HG03442 (cell line): Measurements from ENCODE around the gene RFX7.

Source experiments
- ATAC-seq: cut with Tn5 transposase; IDR thresholded peaks from one replicate; pipeline ENCODE4 v1.9.1; 2021; ENCODE audit warnings: mild to moderate bottlenecking, moderate library complexity; ENCODE audit not compliant: unreplicated experiment

Gene RFX7

DNA sequence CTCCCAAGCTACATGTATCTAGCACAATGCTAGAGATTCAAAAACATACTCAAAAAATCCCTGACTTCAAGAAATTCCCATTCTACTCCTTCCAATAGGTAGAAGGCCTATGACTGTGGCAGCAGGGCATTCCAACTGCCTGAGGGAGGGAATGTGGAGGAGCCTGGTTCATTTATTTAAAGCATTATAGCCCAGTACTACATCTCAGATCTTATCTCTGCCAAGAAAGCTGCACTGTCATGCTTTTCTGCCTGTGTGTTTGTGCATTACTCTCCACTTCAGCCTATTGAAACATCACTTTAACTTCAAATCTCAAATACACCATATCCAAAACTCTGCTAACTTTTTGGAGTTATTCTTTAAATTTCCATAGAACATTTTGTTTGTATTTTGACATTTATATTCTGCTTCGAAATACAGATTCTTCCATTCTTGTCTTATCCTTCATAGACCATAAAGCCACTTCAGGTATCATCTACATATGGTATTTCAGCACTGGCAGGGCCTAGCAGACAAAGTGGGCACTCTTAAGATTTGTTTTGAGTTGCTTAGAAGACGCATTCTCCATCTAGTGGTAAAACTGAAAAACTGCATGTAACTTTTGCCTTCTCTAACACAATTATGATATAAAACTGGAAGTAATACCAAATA, 191.2 kb downstream of the RFX7 start:
- no peak for ATAC-seq

DNA sequence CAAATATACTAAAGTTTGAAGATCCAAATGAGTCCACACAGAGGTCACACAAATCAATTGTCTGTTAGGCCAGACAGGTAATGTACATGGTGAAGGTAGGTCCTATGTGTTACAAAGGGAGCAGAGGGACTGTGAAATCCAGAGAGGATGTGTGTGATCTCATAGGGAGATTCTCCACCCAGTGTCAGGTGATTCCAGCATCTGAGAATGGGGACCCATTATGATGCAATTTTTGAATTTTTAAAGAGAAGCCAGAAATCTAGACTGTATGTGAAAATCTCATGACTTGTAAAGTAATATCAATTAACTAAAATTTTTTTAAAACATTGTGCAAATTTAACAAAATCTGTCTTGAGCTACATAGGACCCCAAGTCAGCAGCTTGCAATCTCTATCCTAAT, 192.0 kb downstream of the RFX7 start:
- ATAC-seq, result no peak

DNA sequence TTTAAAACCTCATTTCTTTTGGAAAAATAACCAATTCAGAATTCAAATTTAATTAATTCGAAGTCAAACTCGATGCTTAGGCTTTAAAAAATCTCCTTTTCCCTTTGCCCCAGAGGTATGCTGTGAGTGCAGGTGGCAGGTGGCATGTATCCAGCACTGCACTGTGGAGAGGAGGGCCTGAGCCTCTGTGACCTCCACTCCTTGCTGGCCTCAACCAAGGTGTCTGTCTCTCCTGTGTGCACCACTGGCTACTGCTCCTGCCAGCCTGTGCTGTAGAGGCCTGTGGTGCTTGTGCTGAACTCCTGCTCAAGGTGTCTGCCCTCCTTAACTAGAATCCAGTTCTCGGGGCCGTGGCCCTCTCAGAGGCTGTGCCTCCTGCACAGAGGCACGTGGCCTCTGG, 194.1 kb downstream of the RFX7 start:
- ATAC-seq, result no peak

DNA sequence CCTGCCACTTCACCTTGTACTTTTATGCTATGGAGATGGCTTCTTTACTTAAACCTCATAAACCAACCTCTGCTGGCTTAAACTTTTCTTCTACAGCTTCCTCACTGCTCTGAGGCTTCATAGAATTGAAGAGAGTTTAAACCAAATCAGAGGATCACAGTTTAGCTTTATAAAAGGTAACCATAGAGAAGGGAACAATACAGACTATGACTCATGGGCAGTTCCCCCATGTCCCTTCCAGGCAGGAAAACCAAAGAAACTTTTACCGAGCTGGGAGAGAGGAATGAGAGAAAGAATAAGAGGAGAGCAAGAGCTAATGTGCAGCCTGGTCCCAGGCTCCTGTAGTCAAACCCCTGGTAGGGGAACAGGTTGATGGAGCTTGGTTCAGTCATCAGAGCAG, 196.3 kb downstream of the RFX7 start:
- ATAC-seq, result no peak

DNA sequence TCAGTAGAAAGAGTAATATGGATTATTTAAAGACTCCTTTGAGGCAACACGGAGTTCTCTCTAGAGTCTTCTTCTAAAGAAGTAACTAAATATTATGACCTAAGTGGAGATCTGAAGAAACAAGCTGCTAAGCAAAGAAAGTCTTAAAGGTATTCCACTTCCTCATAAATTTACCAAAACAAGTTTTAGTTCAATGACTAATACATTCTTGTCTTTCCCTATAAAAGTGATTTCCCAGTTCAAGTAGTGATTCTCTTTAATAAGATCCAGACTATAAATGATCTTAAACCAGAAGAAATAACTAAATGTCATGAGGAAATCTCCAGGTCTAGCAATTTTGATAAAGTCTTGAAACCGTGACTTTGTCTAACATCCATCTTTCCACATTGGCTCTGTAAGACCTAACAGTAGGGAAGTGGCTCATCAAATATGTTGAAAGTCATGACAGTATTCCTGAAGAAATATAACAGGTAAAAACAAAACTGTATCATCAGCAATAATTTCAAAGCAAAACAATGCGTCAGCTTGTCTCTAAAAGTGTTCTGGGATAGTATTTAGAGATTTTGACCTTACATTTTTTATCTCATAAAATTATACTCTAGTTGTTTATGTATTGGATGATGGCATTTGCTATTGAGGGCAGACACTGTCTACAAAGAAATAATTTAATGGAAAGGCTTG, 198.5 kb downstream of the RFX7 start:
- no peak for ATAC-seq

DNA sequence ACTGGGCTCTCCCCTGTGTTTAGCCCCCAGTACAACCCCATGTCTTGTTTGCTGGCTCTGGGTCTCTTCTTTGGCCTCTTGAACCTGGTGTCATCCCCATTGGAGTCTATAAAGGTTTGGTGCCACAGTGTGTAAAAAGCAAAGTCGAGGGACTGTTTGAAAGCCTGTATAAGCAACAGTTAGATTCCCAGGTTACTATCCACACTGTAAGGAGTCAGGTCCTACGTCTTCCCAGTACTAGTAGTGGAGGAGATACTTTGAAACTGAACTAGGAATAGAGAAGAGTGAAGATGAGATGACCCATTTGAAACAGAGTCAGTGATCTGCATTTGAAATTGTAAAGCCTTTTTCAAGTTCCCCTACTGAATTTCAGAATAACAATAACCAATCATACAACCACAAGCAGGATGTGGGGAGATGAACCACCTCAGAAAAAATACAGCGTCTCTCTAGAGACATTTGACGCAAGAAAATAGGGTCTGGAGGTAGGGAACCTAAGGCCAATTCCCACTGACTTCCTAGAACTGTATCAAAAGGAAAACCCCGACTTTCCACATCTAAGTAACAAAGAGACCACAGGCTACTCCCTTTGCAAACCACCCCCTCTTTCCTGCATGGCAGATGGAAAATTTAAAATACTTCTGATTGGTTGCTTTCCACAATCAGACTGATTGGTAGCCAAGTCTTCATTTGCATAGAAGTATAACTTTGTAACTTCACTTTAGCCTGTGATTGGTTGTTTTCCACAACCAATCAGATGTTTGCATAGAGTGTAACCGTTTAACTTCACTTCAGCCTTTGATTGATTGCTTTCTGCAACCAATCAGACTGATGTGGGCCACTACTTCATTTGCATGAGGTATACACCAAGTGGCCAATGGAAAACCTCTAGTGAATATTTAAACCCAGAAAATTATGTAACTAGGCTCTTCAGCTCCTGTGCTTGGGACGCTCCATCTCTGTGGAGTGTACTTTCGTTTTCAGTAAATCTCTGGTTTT, 200.4 kb downstream of the RFX7 start:
- ATAC-seq, result no peak

DNA sequence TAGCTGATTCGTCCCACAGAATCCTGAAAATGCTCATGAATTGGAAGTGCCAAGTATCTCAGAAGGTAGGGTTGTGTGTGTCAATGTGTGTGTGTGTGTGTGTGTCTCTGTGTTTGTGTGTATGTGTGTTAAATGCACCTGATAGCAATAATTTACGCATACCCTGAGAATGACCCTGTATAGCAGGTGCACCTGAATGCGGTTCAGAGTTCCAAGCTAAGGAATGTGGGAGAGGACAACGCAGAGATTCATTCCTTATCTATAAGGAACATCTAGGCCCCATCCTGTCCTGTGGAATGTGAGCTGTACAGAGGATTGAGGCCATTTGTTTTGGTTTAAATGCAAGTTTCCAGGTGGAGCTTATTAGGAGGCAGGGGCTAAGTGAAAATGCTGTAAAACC, 201.2 kb downstream of the RFX7 start:
- ATAC-seq, result no peak

DNA sequence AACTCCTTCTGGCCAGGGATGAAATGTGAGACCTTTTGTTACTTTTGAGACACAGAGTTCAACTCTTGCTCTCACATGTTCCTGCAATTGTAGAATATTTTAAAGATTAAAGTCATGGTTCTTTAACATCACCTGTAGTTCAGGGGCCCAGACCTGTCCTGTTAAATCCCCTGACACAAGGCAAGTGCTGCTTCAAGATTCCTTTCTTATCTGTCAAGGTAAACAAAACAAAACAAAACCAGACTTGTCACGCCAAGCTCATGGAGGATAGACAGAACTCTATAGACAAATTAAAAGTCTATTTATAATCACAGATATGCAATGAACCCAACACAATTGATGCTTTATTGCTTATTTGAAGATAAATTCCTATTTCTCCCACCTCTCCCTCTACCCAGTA, 201.6 kb downstream of the RFX7 start:
- ATAC-seq, result no peak

DNA sequence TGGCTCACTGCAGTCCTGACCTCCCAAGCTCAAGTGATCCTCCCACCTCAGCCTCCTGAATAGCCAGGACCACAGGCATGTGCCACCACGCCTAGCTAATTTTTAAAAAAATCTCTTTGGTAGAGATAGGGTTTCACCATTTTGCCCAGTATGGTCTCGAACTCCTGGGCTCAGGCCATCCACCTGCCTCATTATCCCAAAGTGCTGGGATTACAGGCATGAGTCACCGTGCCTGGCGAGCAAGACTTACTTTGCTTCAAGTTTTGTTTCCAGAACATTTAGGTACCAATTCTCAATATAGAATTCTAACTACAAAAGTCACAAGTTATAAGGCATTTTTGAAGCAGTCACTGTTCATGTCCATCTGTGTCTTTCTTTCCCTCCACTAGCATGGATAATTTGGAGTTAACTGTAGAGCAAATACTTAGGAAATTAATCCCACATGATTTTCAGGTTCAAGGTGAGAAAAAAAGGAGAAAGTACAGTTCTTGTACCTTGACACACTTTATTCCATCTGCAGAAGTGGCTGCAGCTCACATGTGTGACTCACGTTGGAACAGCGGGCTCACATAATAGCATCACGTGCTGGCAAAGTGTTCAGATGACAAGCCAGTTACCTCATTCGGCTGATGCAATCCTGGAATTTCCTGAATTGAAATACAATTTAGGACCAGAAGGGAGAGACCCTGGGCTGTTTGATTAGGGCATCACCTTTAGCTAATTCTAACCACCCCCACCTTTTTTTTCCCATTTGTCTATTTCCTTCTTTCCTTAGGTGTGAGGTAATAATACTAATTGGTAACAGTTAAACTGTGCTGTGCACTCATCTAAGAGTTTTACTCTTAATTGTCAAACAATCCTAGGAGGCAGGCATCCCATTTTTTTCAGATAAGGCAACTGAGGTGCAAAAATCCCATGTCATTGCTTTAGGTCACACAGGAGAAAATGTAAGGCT, 203.3 kb downstream of the RFX7 start:
- ATAC-seq, result no peak

DNA sequence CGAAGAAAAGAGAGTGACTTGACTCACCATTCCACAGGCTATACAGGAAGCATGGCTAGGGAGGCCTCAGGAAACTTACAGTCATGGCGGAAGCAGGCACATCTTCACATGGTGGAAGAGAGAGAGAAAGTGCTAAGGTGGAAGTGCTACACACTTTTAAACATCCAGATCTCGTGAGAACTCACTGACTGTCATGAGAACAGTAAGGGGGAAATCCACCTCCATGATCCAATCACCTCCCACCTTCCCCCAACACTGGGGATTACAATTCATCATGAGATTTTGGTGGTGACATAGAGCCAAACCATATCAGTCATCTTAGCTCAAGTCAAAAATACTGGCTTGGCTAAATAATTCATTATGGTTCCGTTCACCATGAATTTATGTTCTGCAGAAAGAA, 205.0 kb downstream of the RFX7 start:
- no peak for ATAC-seq

DNA sequence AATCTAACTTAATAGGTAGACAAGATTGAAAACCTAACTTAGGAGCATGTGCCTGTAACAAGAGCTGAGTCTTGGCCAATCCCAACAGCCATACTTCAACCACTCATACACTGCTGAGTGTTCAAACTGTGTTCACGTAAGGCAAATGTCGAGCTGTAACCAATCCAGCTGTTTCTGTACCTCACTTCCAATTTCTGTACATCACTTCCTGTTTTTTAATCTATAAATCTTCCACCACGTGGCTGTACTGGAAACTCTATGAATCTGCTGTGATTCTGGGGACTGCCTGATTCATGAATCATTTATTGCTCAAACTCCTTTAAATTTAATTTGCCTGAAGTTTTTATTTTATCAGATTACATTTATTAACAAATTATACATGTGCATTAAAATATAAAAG, 205.7 kb downstream of the RFX7 start:
- ATAC-seq, result no peak
